A549 (cell line): ENCODE results near the gene TMEM74B. TPM values are rescaled to one million over a fixed set of nuclear protein-coding genes. Genes with fewer than 3 reads are reported as not detected.

Experiments used
- ATAC-seq, 2 experiments: fragments of 200-7000 bp in 1 of 2; fragments of >200 bp in 1 of 2; cut with Nextera tagmentation in 1 of 2; cut with Tn5 transposase in 1 of 2; 3 replicates each; pipeline versions ENCODE4 v1.8.0 to v1.9.1; 2018 to 2020; ENCODE audit warnings: mild to moderate bottlenecking in 1 of 2, moderate library complexity in 1 of 2
- CTCF ChIA-PET: fragments of 300-600 bp; sonication (Branson Sonifier 250); formaldehyde crosslinking; extraction: SDS; loops from one replicate; lab custom pipeline; 2021; ENCODE audit warnings: antibody characterized with exemption, inconsistent platforms; lab: Yijun Ruan, JAX
- POLR2A ChIA-PET: fragments of 350-600 bp; formaldehyde crosslinking; extraction: SDS; loops from one replicate; lab custom pipeline; 2021; ENCODE audit warnings: antibody characterized with exemption, inconsistent platforms; lab: Yijun Ruan, JAX
- DNase-seq, 2 experiments: peaks; one replicate each; pipeline versions ENCODE4 v3.0.0 to v3.0.0-alpha.2; 2011 to 2016; ENCODE audit warnings: low read depth in 1 of 2, low spot score in 1 of 2
- FAIRE-seq: peaks from 2 replicates; lab custom pipeline; 2011; peaks lifted over from hg19 to GRCh38; lab: Jason Lieb, UNC
- H3K27ac ChIP-seq, 2 experiments: fragments of >200 bp; sonication (Bioruptor Twin); formaldehyde crosslinking; 3 replicates each; pipeline ENCODE4 v1.5.1; 2016 to 2017
- H3K4me1 ChIP-seq: fragments of >200 bp; sonication (Bioruptor Twin); formaldehyde crosslinking; 3 replicates; pipeline ENCODE4 v1.6.1; 2016
- H3K4me2 ChIP-seq: fragments of >200 bp; sonication (Bioruptor Twin); formaldehyde crosslinking; 3 replicates; pipeline ENCODE4 v1.6.1; 2016
- H3K4me3 ChIP-seq: fragments of >200 bp; sonication (Bioruptor Twin); formaldehyde crosslinking; 3 replicates; pipeline ENCODE4 v1.5.1; 2016
- H3K9me3 ChIP-seq: fragments of >200 bp; sonication (Bioruptor Twin); formaldehyde crosslinking; 3 replicates; pipeline ENCODE4 v1.6.1; 2016
- CHD4 ChIP-seq: fragments of 200-600 bp; sonication (generic); IDR thresholded peaks from 2 replicates; pipeline ENCODE4 v1.6.1; 2016; ENCODE audit warnings: antibody characterized with exemption, mild to moderate bottlenecking, borderline replicate concordance
- FOSB ChIP-seq: fragments of 250-450 bp; sonication (Bioruptor Pico); IDR thresholded peaks from 2 replicates; pipeline ENCODE4 v1.5.0; 2020; ENCODE audit warnings: mild to moderate bottlenecking, moderate library complexity
- FOSL2 ChIP-seq, 2 experiments: fragments of 450-650 bp in 1 of 2; fragments of >200 bp in 1 of 2; sonication (Bioruptor Twin) in 1 of 2; formaldehyde crosslinking; IDR thresholded peaks; 2 replicates each; pipeline versions ENCODE4 v1.5.0 to v1.6.1; 2016 to 2020; ENCODE audit warnings: mild to moderate bottlenecking in 1 of 2, moderate library complexity in 1 of 2
- HEYL ChIP-seq: fragments of 250-450 bp; sonication (Bioruptor Pico); IDR thresholded peaks from 2 replicates; pipeline ENCODE4 v1.8.0; 2021; ENCODE audit warnings: mild to moderate bottlenecking, moderate library complexity
- HOXB13 ChIP-seq: fragments of 250-450 bp; sonication (Bioruptor Pico); IDR thresholded peaks from 2 replicates; pipeline ENCODE4 v1.5.0; 2020; ENCODE audit warnings: low read depth, mild to moderate bottlenecking, moderate library complexity
- HOXB5 ChIP-seq: fragments of 250-450 bp; sonication (Bioruptor Pico); IDR thresholded peaks from 2 replicates; pipeline ENCODE4 v1.5.0; 2020; ENCODE audit warnings: mild to moderate bottlenecking, moderate library complexity
- JUN ChIP-seq, 2 experiments: fragments of >200 bp; sonication (Bioruptor Twin); formaldehyde crosslinking; IDR thresholded peaks; 2 replicates in 1 of 2; 3 replicates in 1 of 2; pipeline ENCODE4 v1.6.1; 2016 to 2017
- MAFK ChIP-seq: fragments of 450-650 bp; IDR thresholded peaks from 2 replicates; pipeline ENCODE4 v1.6.1; 2014; ENCODE audit not compliant: partially characterized antibody
- NFE2L2 ChIP-seq: fragments of 150-350 bp; conservative IDR thresholded peaks from 2 replicates; pipeline ENCODE4 v1.6.1; 2014; ENCODE audit warnings: low read length
- NPAS2 ChIP-seq: fragments of 250-450 bp; sonication (Bioruptor Pico); IDR thresholded peaks from 2 replicates; pipeline ENCODE4 v1.8.0; 2022; ENCODE audit warnings: mild to moderate bottlenecking, moderate library complexity, borderline replicate concordance
- NR3C1 ChIP-seq: fragments of >200 bp; sonication (Bioruptor Twin); formaldehyde crosslinking; IDR thresholded peaks from 3 replicates; pipeline ENCODE4 v1.6.1; 2017
- PHF8 ChIP-seq: fragments of 200-600 bp; sonication (generic); IDR thresholded peaks from 2 replicates; pipeline ENCODE4 v1.6.1; 2016; ENCODE audit warnings: low read depth, mild to moderate bottlenecking, antibody characterized with exemption, moderate library complexity, borderline replicate concordance
- POLR2A ChIP-seq: IDR thresholded peaks from 2 replicates; pipeline ENCODE4 v1.6.1; 2012; ENCODE audit warnings: mild to moderate bottlenecking, low read length
- RCOR1 ChIP-seq: fragments of 150-350 bp; IDR thresholded peaks from 2 replicates; pipeline ENCODE4 v1.6.1; 2014; ENCODE audit warnings: antibody characterized with exemption, low read length, low read depth
- RNF2 ChIP-seq: fragments of 200-600 bp; sonication (generic); IDR thresholded peaks from 2 replicates; pipeline ENCODE4 v1.6.1; 2016; ENCODE audit warnings: low read depth, mild to moderate bottlenecking, antibody characterized with exemption, moderate library complexity, borderline replicate concordance
- WGBS: methylation state at CpG from one replicate; pipeline ENCODE4 v1.1.6; 2017; ENCODE audit errors: missing lambda C conversion rate; 5-methylcytosine and 5-hydroxymethylcytosine counted together
- polyA plus RNA-seq, 4 experiments: library from polyadenylated mRNA; depleted of rRNA in 3 of 4; stranded (reverse); fragments of >200 nt; fragmentation: RNase III in 1 of 4; extraction: RNeasy Plus Mini Kit Qiagen cat#74134 plus additional on column Dnase treatment in 1 of 4; gene quantifications; 2 replicates in 3 of 4; 3 replicates in 1 of 4; pipeline ENCODE4 v1.2.3, GENCODE V29; 2011 to 2017
- TF ChIP-seq, protein P1 (sequence below): fragments of 150-350 bp; IDR thresholded peaks from 2 replicates; pipeline ENCODE4 v1.6.1; 2014; ENCODE audit warnings: low read depth, mild to moderate bottlenecking, low read length
- TF ChIP-seq, protein P2 (sequence below): fragments of 450-650 bp; IDR thresholded peaks from 2 replicates; pipeline ENCODE4 v1.6.1; 2014; ENCODE audit warnings: antibody characterized with exemption
- TF ChIP-seq, protein P3 (sequence below): IDR thresholded peaks from 2 replicates; pipeline ENCODE4 v1.6.1; 2012; ENCODE audit warnings: low read depth, borderline replicate concordance
- TF ChIP-seq, protein P4 (sequence below): IDR thresholded peaks from 2 replicates; pipeline ENCODE4 v1.6.1; 2012
- TF ChIP-seq, protein P5 (sequence below): fragments of 250-450 bp; sonication (Bioruptor Pico); IDR thresholded peaks from 2 replicates; pipeline ENCODE4 v1.5.0; 2021; ENCODE audit warnings: mild to moderate bottlenecking, moderate library complexity, borderline replicate concordance

The TMEM74B gene
- polyA plus RNA-seq, 2 of the 4 experiments (the other 2 are of a cell fraction): 2.9 to 3.4 TPM

DNA sequence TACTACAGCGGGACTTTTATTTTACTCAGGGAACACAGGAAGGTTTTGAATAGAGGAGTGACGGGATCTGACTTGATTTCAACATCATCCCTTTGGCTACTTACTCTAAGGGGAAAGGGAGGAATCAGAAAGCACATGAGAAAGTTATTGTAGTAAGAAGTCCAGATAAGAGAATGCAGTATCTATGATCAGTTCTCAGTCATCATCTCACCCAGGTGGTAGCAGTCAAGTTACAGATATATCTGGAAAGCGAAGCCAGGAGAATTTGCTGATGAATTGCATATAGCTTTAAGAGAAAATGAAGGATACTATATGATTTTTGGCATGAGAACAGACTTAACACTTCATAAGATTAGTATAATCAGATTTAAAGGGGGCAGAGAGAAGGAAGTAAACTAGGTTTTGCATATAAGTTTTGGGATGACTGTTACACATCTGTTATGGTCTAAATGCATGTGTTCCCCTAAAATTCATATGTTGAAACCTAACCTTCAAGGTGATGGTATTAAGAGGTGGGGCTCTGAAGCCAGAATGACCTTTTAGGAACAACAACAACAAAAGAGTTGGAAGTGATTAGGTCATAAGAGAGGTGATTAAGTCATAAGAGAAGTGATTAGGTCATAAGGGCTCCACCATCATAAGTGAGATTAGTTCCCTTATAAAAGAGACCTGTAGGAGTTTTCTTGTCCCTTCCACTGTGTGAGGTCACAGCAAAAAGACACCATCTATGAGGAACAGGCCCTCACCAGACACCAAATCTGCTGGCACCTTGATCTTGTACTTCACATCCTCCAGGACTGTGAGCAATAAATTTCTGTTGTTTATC is 47.7 kb upstream of the TMEM74B start:
- POLR2A ChIA-PET: no interaction called here
- DNase-seq (no peak), ATAC-seq (0 out of 6 replicates have a peak, but pooled peaks of 1 of the 2 experiments have one; percentile 54), FAIRE-seq (peak; percentile 79)
- CTCF ChIA-PET: no interaction called here
- H3K4me1 ChIP-seq: no peaks in the 10 kb centered on the region
- no peak overlapping the region for H3K4me3 ChIP-seq
- TF ChIP-seq, protein P1, sequence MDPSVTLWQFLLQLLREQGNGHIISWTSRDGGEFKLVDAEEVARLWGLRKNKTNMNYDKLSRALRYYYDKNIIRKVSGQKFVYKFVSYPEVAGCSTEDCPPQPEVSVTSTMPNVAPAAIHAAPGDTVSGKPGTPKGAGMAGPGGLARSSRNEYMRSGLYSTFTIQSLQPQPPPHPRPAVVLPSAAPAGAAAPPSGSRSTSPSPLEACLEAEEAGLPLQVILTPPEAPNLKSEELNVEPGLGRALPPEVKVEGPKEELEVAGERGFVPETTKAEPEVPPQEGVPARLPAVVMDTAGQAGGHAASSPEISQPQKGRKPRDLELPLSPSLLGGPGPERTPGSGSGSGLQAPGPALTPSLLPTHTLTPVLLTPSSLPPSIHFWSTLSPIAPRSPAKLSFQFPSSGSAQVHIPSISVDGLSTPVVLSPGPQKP: no peak
- no peak for TF ChIP-seq RCOR1
- no peak for TF ChIP-seq NR3C1
- no peak for TF ChIP-seq FOSB (CRISPR knock-in tag)
- no peak for TF ChIP-seq FOSL2 (IDR thresholded peaks at IDR 0.05)
- TF ChIP-seq FOSL2 (CRISPR knock-in tag; IDR thresholded peaks at IDR 0.05): no peak
- no peak for TF ChIP-seq NFE2L2
- WGBS: 61% methylated on average over 3 of the region's 3 CpGs
- no peak overlapping the region for H3K27ac ChIP-seq
- no peaks in the 10 kb centered on the region for H3K9me3 ChIP-seq
- no peak overlapping the region for H3K4me2 ChIP-seq

DNA sequence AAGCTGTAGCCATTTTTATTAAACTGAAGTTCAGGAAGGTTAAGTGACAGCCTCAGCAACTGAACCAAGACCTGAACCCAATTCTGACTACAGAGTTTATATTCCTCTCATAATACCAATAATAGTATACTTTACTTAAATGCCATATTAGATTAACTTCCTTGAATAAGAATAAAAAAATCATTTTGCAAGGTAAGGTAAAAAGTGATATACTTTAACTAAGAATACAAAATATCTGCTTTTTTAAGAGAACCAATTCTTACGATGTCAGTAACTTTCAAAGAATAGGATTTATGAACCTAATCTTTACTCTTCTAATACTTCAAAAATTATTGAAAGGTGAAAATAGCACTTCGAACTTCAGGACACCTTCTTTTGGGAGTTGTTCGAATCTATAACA is 44.8 kb upstream of the TMEM74B start:
- Histone ChIP-seq H3K27ac (no peak overlapping the region), H3K4me1 (no peaks in the 10 kb centered on the region), H3K4me2 (no peak overlapping the region), H3K4me3 (no peak overlapping the region), H3K9me3 (no peaks in the 10 kb centered on the region)
- WGBS: 51% methylated on average over 3 of the region's 3 CpGs
- ChIA-PET POLR2A (no interaction called here), CTCF (no interaction called here)
- ATAC-seq (no peak), FAIRE-seq (peak; percentile 81), DNase-seq (no peak)
- TF ChIP-seq NR3C1 (no peak), HEYL (CRISPR knock-in tag) (no peak), MAFK (peak; percentile 46)

DNA sequence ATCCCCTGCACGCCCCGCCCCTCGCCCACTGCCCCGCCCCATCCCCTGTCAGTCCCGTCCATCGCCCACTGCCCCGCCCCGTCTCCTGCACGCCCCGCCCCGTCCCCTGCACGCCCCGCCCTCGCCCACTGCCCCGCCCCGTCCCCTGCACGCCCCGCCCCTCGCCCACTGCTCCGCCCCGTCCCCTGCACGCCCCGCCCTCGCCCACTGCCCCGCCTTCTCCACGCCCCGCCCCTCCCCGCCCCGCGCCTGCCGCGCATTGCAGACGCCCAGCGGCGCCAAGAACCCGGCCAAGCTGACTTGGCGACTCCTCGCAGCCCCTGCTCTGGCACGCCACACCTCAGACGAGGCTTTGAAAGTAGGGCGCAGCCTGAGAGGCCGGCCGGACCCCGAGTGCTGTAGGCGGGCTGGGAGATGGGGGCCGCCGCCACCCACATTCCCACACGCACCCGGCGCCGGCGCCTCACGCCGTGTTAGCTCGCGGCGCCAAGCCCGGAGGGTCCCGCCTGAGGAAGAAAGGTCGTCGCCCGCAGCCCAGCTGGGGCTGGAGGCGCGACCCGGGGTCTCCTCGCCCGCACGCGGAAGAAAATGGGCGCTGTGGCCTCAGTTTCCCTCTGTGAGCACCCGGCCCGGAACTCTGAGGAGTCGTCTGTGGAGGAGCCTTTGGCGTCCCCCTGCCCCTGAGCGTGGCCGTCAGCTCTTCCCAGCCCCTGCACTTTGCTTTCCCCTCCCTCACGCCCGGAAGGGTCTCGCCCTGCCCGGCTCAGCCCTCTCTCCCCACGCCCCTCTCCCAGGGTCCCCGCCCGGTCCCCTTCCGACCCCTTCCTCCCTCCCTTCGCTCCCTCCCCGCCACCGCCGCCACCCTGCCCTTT is 41.2 kb upstream of the TMEM74B start, which contains the start of gene RAD21L1:
RAD21L1 (plus strand) TSS at position 262 of the 872 bp plus-strand sequence. CDS start 2,410 bp downstream, outside the sequence.
- WGBS: 1% methylated on average over 43 of the region's 88 CpGs
- no peak for FAIRE-seq
- Histone ChIP-seq H3K4me2 (peak within 1 kb of the TSS; percentile 100), H3K9me3 (no peaks in the 10 kb centered on the region), H3K4me1 (no peaks in the 10 kb centered on the region), H3K4me3 (peak within 1 kb of the TSS; percentile 87), H3K27ac (peak within 1 kb of the TSS; percentile 77 to 88)
- DNase-seq: peak; percentile 86 to 87
- peak; percentile 86 to 88 for ATAC-seq
- TF ChIP-seq POLR2A: peak; percentile 72
- TF ChIP-seq HOXB13 (CRISPR knock-in tag): 0 out of 2 replicates have a peak, but pooled peaks have one; percentile 54
- TF ChIP-seq, protein P2, sequence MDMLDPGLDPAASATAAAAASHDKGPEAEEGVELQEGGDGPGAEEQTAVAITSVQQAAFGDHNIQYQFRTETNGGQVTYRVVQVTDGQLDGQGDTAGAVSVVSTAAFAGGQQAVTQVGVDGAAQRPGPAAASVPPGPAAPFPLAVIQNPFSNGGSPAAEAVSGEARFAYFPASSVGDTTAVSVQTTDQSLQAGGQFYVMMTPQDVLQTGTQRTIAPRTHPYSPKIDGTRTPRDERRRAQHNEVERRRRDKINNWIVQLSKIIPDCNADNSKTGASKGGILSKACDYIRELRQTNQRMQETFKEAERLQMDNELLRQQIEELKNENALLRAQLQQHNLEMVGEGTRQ: no peak
- TF ChIP-seq NPAS2 (CRISPR knock-in tag): no peak
- peak; percentile 75; the same call in 1 of the 2 replicates for TF ChIP-seq HOXB5 (CRISPR knock-in tag)
- TF ChIP-seq CHD4: peak; percentile 50; the same call in 1 of the 2 replicates
- 0 out of 5 replicates have a peak, but pooled peaks of 1 of the 2 experiments have one; percentile 37 for TF ChIP-seq JUN (IDR thresholded peaks at IDR 0.05)
- TF ChIP-seq, protein P3, sequence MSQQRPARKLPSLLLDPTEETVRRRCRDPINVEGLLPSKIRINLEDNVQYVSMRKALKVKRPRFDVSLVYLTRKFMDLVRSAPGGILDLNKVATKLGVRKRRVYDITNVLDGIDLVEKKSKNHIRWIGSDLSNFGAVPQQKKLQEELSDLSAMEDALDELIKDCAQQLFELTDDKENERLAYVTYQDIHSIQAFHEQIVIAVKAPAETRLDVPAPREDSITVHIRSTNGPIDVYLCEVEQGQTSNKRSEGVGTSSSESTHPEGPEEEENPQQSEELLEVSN: peak; percentile 95
- TF ChIP-seq, protein P4, sequence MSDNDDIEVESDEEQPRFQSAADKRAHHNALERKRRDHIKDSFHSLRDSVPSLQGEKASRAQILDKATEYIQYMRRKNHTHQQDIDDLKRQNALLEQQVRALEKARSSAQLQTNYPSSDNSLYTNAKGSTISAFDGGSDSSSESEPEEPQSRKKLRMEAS: peak; percentile 94
- peak; percentile 94; the same call in 1 of the 2 replicates for TF ChIP-seq RNF2
- TF ChIP-seq, protein P5, sequence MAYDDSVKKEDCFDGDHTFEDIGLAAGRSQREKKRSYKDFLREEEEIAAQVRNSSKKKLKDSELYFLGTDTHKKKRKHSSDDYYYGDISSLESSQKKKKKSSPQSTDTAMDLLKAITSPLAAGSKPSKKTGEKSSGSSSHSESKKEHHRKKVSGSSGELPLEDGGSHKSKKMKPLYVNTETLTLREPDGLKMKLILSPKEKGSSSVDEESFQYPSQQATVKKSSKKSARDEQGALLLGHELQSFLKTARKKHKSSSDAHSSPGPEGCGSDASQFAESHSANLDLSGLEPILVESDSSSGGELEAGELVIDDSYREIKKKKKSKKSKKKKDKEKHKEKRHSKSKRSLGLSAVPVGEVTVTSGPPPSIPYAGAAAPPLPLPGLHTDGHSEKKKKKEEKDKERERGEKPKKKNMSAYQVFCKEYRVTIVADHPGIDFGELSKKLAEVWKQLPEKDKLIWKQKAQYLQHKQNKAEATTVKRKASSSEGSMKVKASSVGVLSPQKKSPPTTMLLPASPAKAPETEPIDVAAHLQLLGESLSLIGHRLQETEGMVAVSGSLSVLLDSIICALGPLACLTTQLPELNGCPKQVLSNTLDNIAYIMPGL (CRISPR knock-in tag): no peak
- TF ChIP-seq PHF8: peak; percentile 59
- CTCF ChIA-PET: interaction anchor here (0.6 to 3.8 kb wide), 8 partner anchors 12 to 559 kb away, joined by 3 to 15 read pairs (median 7); no protein-coding TSS in a partner anchor
- POLR2A ChIA-PET: no interaction called here
